Adipocyte (in vitro differentiated cells): Measurements from ENCODE around the gene MKNK2.
"Not testable (repeated sequence)": the region's sequence is repeated elsewhere in the genome, so short reads cannot be mapped to it uniquely, and the experiment has no call there.

Source experiments
- DNase-seq: peaks from one replicate; pipeline ENCODE4 v3.0.0-alpha.2; 2015; ENCODE audit warnings: low read depth
- H3K27me3 ChIP-seq: replicated peaks from 2 replicates; pipeline ENCODE4 v1.7.0; 2013; ENCODE audit warnings: mild to moderate bottlenecking, low read length, moderate library complexity; ENCODE audit not compliant: control insufficient read depth, insufficient read depth
- H3K36me3 ChIP-seq: 2 replicates; pipeline ENCODE4 v1.7.0; 2013; ENCODE audit warnings: low read length, mild to moderate bottlenecking, moderate library complexity; ENCODE audit not compliant: control insufficient read depth, insufficient read depth, severe bottlenecking
- H3K4me1 ChIP-seq: 2 replicates; pipeline ENCODE4 v1.7.0; 2013; ENCODE audit warnings: mild to moderate bottlenecking, low read length, moderate library complexity; ENCODE audit not compliant: control insufficient read depth, insufficient read depth
- H3K4me3 ChIP-seq: 2 replicates; pipeline ENCODE4 v1.7.0; 2013; ENCODE audit warnings: mild to moderate bottlenecking, low read length, moderate library complexity
- H3K9ac ChIP-seq: 2 replicates; pipeline ENCODE4 v1.7.0; 2013; ENCODE audit warnings: mild to moderate bottlenecking, low read length, moderate library complexity
- H3K9me3 ChIP-seq: 2 replicates; pipeline ENCODE4 v1.7.0; 2013; ENCODE audit warnings: mild to moderate bottlenecking, low read length, moderate library complexity; ENCODE audit not compliant: control insufficient read depth

MKNK2 gene

GRCh38 chr19:2089001-2089711 is 38.1 kb upstream of the MKNK2 start:
- Histone ChIP-seq H3K4me3 (no peak overlapping the region), H3K9ac (peak overlapping the region; percentile 48), H3K9me3 (no peaks in the 10 kb centered on the region), H3K27me3 (no peaks in the 10 kb centered on the region), H3K36me3 (peaks cover 6% of the 10 kb centered on the region), H3K4me1 (peaks cover 35% of the 10 kb centered on the region)
- DNase-seq, result no peak

GRCh38 chr19:2087621-2088100 is 36.6 kb upstream of the MKNK2 start:
- peaks cover 17% of the 10 kb centered on the region for H3K36me3 ChIP-seq
- no peak overlapping the region for H3K9ac ChIP-seq
- H3K27me3 ChIP-seq, result no peaks in the 10 kb centered on the region
- H3K9me3 ChIP-seq, result no peaks in the 10 kb centered on the region
- H3K4me1 ChIP-seq, result peaks cover 31% of the 10 kb centered on the region
- H3K4me3 ChIP-seq, result no peak overlapping the region
- DNase-seq, result no peak

- DNase-seq, H3K4me3 ChIP-seq, H3K9me3 ChIP-seq: not testable (repeated sequence)
Observed at GRCh38 chr19:2086695-2087620, 35.9 kb upstream of the MKNK2 start.

GRCh38 chr19:2084993-2085720 is 34.1 kb upstream of the MKNK2 start:
- no peak overlapping the region for H3K9ac ChIP-seq
- peaks cover 15% of the 10 kb centered on the region for H3K4me1 ChIP-seq
- peaks cover 31% of the 10 kb centered on the region for H3K36me3 ChIP-seq
- no peak overlapping the region for H3K4me3 ChIP-seq
- DNase-seq, result peak; percentile 31
- H3K27me3 ChIP-seq, result no peaks in the 10 kb centered on the region
- no peaks in the 10 kb centered on the region for H3K9me3 ChIP-seq

More at GRCh38 chr19:2086695-2087620, 35.9 kb upstream of the MKNK2 start:
- Histone ChIP-seq H3K36me3 (peaks cover 18% of the 10 kb centered on the region), H3K4me1 (peaks cover 24% of the 10 kb centered on the region)
- not testable (repeated sequence) for H3K27me3 ChIP-seq, H3K9ac ChIP-seq

GRCh38 chr19:2083174-2083854 is 32.3 kb upstream of the MKNK2 start:
- H3K9me3 ChIP-seq, result no peaks in the 10 kb centered on the region
- H3K9ac ChIP-seq, result no peak overlapping the region
- H3K27me3 ChIP-seq, result no peaks in the 10 kb centered on the region
- peaks cover 48% of the 10 kb centered on the region for H3K36me3 ChIP-seq
- no peak for DNase-seq
- H3K4me3 ChIP-seq, result no peak overlapping the region
- H3K4me1 ChIP-seq, result no peaks in the 10 kb centered on the region

GRCh38 chr19:2081873-2082810 is 31.1 kb upstream of the MKNK2 start:
- Histone ChIP-seq H3K4me1 (no peaks in the 10 kb centered on the region), H3K36me3 (peaks cover 60% of the 10 kb centered on the region), H3K9ac (no peak overlapping the region), H3K9me3 (no peaks in the 10 kb centered on the region), H3K27me3 (no peaks in the 10 kb centered on the region), H3K4me3 (no peak overlapping the region)
- DNase-seq, result no peak

- Histone ChIP-seq H3K27me3 (no peaks in the 10 kb centered on the region), H3K4me3 (no peak overlapping the region), H3K4me1 (no peaks in the 10 kb centered on the region), H3K9ac (no peak overlapping the region), H3K36me3 (peaks cover 72% of the 10 kb centered on the region), H3K9me3 (no peaks in the 10 kb centered on the region)
- DNase-seq, result no peak
Observed at GRCh38 chr19:2080336-2080988, 29.4 kb upstream of the MKNK2 start.

- Histone ChIP-seq H3K4me1 (no peaks in the 10 kb centered on the region), H3K36me3 (peaks cover 75% of the 10 kb centered on the region), H3K9me3 (no peaks in the 10 kb centered on the region), H3K4me3 (no peak overlapping the region), H3K27me3 (no peaks in the 10 kb centered on the region), H3K9ac (no peak overlapping the region)
- no peak for DNase-seq
Observed at GRCh38 chr19:2079865-2080301, 28.8 kb upstream of the MKNK2 start.

GRCh38 chr19:2079076-2079864 is 28.2 kb upstream of the MKNK2 start:
- H3K4me1 ChIP-seq, result no peaks in the 10 kb centered on the region
- H3K36me3 ChIP-seq, result peaks cover 73% of the 10 kb centered on the region
- H3K4me3 ChIP-seq, result no peak overlapping the region
- no peak for DNase-seq
- no peaks in the 10 kb centered on the region for H3K27me3 ChIP-seq
- no peak overlapping the region for H3K9ac ChIP-seq
- H3K9me3 ChIP-seq, result no peaks in the 10 kb centered on the region
